ENCODE results near the gene AHSP. TPM values are rescaled to one million over a fixed set of nuclear protein-coding genes. Genes with fewer than 3 reads are reported as not detected.
"Not testable (repeated sequence)": the region's sequence is repeated elsewhere in the genome, so short reads cannot be mapped to it uniquely, and the experiment has no call there.

Gene AHSP
- polyA plus RNA-seq, 3 donors: 6.2 to 9.4 (median 8.4) TPM

DNA sequence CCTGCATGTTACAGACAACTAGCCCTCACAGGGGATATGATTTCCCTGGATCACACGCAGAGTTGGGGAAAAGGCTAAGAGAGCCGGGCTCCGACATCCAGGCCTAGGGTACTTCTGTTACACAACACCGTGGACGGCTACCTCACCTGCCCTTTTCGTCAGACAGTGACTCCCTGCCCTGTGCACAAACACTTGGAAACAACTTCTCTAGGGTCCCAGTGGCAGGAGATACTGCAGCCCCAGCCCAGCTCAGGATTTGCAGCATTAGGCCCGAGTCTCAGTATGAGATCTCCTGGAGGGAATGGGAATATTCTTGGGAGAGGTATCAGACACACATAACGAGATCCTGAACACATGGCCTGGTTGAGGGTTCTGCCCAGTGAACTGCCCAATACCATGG is 27.8 kb upstream of the AHSP start:
- no peak for DNase-seq (ENCODE audit: low read depth in 3 of 3, low spot score in 2 of 3)

DNA sequence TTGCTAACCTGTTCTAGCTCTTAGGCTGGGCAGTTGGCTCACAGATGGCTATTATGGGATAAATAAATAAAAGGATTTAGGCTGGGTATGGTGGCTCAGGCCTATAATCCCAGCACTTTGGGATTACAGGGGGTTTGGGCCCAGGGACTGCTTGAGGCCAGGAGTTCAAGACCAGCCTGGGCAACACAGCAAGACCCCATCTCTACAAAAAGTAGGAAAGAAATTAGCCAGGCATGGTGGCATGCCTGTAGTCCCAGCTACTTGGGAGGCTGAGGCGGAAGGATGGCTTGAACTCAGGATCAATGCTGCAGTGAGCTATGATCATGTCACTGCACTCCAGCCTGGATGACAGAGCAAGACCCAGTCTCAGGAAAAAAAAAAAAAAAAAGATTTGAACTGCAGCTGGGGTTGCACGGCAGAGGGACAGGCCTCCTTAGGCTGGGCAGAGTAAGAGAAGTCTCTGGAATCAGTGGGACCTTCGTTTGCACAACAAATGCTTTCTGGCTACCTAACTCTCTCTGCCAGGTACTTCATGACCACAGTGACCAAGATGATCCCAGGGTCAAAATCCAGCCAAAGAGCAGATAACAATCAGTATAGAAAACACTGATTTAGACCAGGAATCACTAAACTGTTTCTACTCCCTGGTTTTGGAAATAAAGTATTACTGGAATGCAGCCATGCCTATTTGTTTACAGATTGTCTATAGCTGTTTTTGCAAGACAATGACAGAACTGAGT is 26.3 kb upstream of the AHSP start:
- DNase-seq (ENCODE audit: low read depth in 3 of 3, low spot score in 2 of 3): no peak

DNA sequence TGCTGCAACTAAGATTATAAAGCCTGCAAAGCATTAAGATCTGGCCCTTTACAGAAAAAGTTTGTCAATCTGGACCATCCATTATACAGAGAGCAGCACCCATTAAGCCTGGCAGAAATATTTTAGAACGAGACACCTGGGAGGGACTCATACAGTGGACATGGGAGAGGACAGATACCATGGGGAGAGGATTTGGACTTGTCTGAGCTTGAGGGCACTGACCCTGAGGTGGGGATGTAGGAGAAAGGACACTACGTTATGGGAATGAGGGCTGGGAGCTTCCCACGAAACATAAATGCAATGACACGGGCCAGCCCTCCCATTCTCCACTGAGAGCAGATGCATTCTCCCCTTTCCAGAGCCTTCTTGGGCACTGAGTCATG is 25.7 kb upstream of the AHSP start:
- DNase-seq (ENCODE audit: low read depth in 3 of 3, low spot score in 2 of 3): no peak

- no peak for DNase-seq (ENCODE audit: low read depth in 3 of 3, low spot score in 2 of 3)
These were observed 24.7 kb upstream of the AHSP start for GRCh38 chr16:31502981-31503380.

DNA sequence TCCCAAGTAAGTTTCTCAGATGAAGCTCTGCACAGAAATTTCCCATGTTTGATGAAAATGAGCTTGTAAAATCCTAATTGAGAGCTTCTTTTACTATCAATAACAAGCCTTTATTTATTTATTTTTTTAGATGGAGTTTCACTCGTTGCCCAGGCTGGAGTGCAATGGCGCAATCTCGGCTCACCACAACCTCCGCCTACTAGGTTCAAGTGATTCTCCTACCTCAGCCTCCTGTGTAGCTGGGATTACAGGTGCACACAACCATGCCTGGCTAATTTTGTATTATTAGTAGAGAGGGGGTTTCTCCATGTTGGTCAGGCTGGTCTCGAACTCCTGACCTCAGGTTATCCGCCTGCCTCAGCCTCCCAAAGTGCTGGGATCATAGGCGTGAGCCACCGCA is 24.1 kb upstream of the AHSP start:
- not testable (repeated sequence) for DNase-seq (ENCODE audit: low read depth in 3 of 3, low spot score in 2 of 3)

DNA sequence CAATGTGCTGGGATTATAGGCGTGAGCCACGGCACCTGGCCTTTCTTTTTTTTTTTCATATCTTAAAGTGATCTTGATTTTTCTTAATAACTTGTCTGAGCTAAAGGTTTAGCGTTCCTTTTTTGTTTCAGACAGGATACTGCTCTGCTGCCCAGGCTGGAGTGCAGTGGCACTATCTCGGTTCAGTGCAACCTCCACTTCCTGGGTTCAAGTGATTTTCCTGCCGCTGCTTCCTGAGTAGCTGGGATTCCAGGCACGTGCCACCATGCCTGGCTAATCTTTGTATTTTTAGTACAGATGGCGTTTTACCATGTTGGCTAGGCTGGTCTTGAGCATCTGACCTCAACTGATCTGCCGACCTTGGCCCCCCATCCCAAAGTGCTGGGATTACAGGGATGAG is 23.5 kb upstream of the AHSP start:
- no peak for DNase-seq (ENCODE audit: low read depth in 3 of 3, low spot score in 2 of 3)

GRCh38 chr16:31505483-31505882 is 22.2 kb upstream of the AHSP start:
- no peak for DNase-seq (ENCODE audit: low read depth in 3 of 3, low spot score in 2 of 3)

- no peak for DNase-seq (ENCODE audit: low read depth in 3 of 3, low spot score in 2 of 3)
These were observed 20.1 kb upstream of the AHSP start for GRCh38 chr16:31507617-31507928.

GRCh38 chr16:31507929-31508705 is 19.6 kb upstream of the AHSP start, which contains the start of gene RUSF1:
TSS of gene RUSF1 (minus strand) at chr16:31508391. CDS start at chr16:31508373, 18 bp downstream.
- peak; percentile 77 to 86 (median 81) for DNase-seq (ENCODE audit: low read depth in 3 of 3, low spot score in 2 of 3)

DNA sequence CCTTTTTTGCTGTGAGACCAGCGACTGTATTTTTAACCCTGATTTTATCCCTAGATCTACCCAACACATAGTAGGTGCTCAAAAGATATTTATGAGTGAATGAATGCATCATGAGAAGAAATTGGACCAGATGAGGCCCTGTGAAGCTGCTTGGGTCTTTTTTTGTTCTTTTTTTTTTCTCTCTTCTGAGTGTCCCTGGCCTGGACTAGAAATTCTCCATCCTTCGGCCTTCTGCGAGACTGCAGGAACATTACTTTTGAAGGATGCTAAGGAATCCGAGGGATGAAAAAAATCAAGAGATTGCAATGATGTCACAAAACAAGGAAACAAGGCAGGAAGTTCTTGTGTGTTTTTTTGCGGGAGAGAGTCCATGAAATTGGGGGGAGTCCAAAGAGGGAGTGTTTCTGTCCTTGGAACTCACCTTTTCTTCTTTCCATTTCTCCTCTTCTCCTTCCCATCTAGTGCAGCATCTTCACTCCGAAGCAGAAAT is 18.9 kb upstream of the AHSP start:
- no peak for DNase-seq (ENCODE audit: low read depth in 3 of 3, low spot score in 2 of 3)

DNA sequence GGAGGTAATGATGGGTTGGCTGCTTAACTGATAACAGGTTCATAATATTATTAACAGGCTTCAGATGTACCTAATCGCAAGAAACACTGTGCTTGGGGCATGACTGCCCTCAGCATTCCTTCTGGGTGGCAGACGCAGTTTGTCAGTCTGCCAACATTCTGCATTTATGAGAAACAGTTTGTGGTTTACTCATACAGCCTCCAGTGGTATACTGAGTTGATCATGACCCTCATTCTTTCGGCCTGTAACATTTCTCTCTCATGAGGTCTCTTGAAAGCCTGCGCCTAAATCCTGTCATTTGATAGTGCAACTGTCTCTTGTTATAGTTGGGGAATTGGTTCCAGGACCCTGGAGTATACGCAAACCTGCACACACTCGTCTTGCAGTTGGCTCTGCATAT is 14.6 kb upstream of the AHSP start:
- no peak for DNase-seq (ENCODE audit: low read depth in 3 of 3, low spot score in 2 of 3)

DNA sequence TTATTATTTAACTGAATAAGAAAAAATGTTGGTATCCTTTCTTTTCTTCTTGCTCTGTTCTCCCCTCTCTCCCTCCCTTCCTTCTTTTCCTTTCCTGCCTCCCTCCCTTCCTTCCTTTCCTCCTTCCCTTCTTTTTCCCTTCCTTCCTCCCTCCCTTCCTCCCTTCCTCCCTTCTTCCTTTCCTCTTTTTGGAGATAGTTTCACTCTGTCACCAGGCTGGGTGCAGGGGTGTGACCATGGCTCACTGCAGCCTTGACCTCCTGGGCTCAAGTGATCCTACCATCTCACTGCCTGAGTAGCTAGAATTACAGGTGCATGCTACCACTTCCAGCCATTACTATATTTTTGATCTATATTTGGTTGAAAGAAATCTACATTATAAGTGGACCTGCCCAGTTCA is 13.8 kb upstream of the AHSP start:
- DNase-seq (ENCODE audit: low read depth in 3 of 3, low spot score in 2 of 3): no peak

GRCh38 chr16:31517800-31518402 is 9.8 kb upstream of the AHSP start:
- no peak for DNase-seq (ENCODE audit: low read depth in 3 of 3, low spot score in 2 of 3)

DNA sequence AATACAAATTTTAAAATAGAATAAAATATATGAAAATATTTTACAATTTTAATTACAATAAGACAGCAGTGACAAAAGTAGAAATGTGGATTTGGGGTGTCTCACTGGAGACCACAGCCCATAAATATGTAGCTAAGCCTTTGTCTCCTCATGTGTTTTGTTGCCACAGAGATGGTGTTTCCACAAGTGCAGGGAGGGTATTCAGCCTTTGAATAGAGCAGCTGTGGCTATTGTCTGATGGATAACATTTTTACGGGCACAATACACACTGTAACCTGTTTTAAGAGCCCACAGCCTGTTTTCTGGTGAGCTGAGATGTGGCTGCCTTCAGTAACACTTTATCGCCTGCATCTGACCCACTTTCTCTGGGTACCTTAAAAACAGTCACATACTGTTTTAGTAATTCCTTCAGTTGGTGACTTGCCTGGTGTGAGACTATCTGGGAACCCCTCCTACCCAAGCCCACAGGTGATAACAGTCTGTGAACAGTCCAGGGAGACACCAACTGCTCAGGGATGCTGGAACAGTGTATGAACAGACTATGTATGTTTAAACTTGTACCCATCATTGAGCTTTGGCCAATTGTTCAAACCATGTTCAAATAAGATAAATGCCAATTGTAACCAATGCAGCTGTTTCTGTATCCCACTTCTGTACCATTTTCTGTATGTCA is 7.8 kb upstream of the AHSP start:
- DNase-seq (ENCODE audit: low read depth in 3 of 3, low spot score in 2 of 3): no peak

GRCh38 chr16:31521368-31521767 is 6.3 kb upstream of the AHSP start:
- no peak for DNase-seq (ENCODE audit: low read depth in 3 of 3, low spot score in 2 of 3)

- DNase-seq (ENCODE audit: low read depth in 3 of 3, low spot score in 2 of 3): no peak
These were observed 5.6 kb upstream of the AHSP start for GRCh38 chr16:31522071-31522470.

GRCh38 chr16:31523768-31524167 is 3.9 kb upstream of the AHSP start:
- DNase-seq (ENCODE audit: low read depth in 3 of 3, low spot score in 2 of 3): not testable (repeated sequence)

GRCh38 chr16:31525113-31525512 is 2.6 kb upstream of the AHSP start:
- DNase-seq (ENCODE audit: low read depth in 3 of 3, low spot score in 2 of 3): no peak

GRCh38 chr16:31528523-31529107 is 915 bp downstream of the AHSP start:
- DNase-seq (ENCODE audit: low read depth in 3 of 3, low spot score in 2 of 3): no peak

- no peak for DNase-seq (ENCODE audit: low read depth in 3 of 3, low spot score in 2 of 3)
These were observed 1.6 kb downstream of the AHSP start for GRCh38 chr16:31529108-31529936.
